Measurements from ENCODE around the gene TAS2R30. TPM values are rescaled to one million over a fixed set of nuclear protein-coding genes. Genes with fewer than 3 reads are reported as not detected.

TAS2R30 gene
- total and polyA plus RNA-seq, 2 donors (not counting 1 experiment from before 2014, with no cell fraction given) = 9.5 TPM; not detected in 1

DNA sequence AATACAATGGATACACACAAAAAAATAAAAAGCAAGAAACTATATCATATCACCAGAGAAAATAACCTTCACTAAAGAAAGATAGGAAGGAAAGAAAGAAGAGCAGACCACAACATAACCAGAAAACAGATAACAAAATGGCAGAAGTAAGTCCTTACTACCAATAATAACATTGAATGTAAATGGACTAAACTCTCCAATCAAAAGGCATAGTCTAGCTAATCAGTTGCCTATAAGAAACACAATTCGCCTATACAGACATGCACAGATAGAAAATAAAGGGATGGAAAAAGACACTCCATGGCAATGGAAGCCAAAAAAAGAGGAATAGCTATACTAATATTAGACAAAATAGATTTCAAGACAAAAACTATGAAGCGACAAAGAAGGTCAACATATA, 8.9 kb upstream of the TAS2R30 start:
- Histone ChIP-seq H3K4me3 (ENCODE audit: control extremely low read depth in 1 of 5, extremely low read depth in 1 of 5, insufficient read depth in 1 of 5, low read depth in 2 of 5, low read length in 4 of 5) (no peak overlapping the region), H2AFZ (ENCODE audit: insufficient read depth, low read depth, low read length, poor library complexity, severe bottlenecking) (no peak overlapping the region), H3K9ac (ENCODE audit: low read length) (no peak overlapping the region), H3K27me3 (replicated peaks in 1 of 4; ENCODE audit: control extremely low read depth in 1 of 4, control insufficient read depth in 3 of 4, insufficient read depth in 4 of 4, low read length in 3 of 4) (no peaks in the 10 kb centered on the region), H3K4me1 (ENCODE audit: control insufficient read depth in 2 of 2, insufficient read depth in 2 of 2, low read length in 2 of 2) (peaks cover 0 to 3% of the 10 kb centered on the region in 2 donors), H3K27ac (ENCODE audit: low read length in 2 of 2) (no peak overlapping the region), H3K36me3 (replicated peaks in 1 of 2; ENCODE audit: control extremely low read depth in 1 of 2, control insufficient read depth in 1 of 2, extremely low read depth in 1 of 2, insufficient read depth in 2 of 2, low read length in 1 of 2) (no peaks in the 10 kb centered on the region), H3K4me2 (replicated peaks; ENCODE audit: low read depth, low read length, poor library complexity, severe bottlenecking) (no peak overlapping the region), H4K20me1 (ENCODE audit: control insufficient read depth, insufficient read depth, low read length, poor library complexity, severe bottlenecking) (peaks cover 10% of the 10 kb centered on the region), H3K9me3 (ENCODE audit: control extremely low read depth in 1 of 3, control insufficient read depth in 2 of 3, insufficient read depth in 1 of 3, low read length in 2 of 3) (peaks cover 0 to 18% (median 17%) of the 10 kb centered on the region in 3 donors), H3K79me2 (ENCODE audit: control insufficient read depth, insufficient read depth, low read length) (peaks cover 53% of the 10 kb centered on the region)
- Mint-ChIP-seq H3K27me3 (no peaks in the 10 kb centered on the region), H3K4me1 (peaks cover 20% of the 10 kb centered on the region), H3K4me3 (no peak overlapping the region), H3K9me3 (ENCODE audit: insufficient read depth) (peaks cover 10% of the 10 kb centered on the region), H3K27ac (no peak overlapping the region)
- no CpG with 5 or more reads among the region's 2 CpGs for WGBS (ENCODE audit: insufficient coverage)
- POLR2A ChIA-PET = no interaction called here
- intact Hi-C loops (cut with micrococcal nuclease) = no loop called here
- CTCF ChIA-PET = no interaction called here
- DNase-seq (no peak), ATAC-seq (ENCODE audit: low read depth) (no peak)
- no peak for TF ChIP-seq EZH2 (IDR thresholded peaks at IDR 0.05; ENCODE audit: borderline replicate concordance, insufficient read depth, low read depth, low read length, poor library complexity, severe bottlenecking)
- TF ChIP-seq, protein P1, sequence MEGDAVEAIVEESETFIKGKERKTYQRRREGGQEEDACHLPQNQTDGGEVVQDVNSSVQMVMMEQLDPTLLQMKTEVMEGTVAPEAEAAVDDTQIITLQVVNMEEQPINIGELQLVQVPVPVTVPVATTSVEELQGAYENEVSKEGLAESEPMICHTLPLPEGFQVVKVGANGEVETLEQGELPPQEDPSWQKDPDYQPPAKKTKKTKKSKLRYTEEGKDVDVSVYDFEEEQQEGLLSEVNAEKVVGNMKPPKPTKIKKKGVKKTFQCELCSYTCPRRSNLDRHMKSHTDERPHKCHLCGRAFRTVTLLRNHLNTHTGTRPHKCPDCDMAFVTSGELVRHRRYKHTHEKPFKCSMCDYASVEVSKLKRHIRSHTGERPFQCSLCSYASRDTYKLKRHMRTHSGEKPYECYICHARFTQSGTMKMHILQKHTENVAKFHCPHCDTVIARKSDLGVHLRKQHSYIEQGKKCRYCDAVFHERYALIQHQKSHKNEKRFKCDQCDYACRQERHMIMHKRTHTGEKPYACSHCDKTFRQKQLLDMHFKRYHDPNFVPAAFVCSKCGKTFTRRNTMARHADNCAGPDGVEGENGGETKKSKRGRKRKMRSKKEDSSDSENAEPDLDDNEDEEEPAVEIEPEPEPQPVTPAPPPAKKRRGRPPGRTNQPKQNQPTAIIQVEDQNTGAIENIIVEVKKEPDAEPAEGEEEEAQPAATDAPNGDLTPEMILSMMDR (IDR thresholded peaks at IDR 0.05) = no peak

GRCh38 chr12:11136075-11136474, 1.6 kb upstream of the TAS2R30 start:
- ChIA-PET POLR2A (no interaction called here), CTCF (no interaction called here)
- H3K4me1 ChIP-seq (ENCODE audit: control insufficient read depth in 2 of 2, insufficient read depth in 2 of 2, low read length in 2 of 2) = no peaks in the 10 kb centered on the region
- no peak overlapping the region for H3K27ac ChIP-seq (ENCODE audit: low read length in 2 of 2)
- DNase-seq (no peak), ATAC-seq (ENCODE audit: low read depth) (no peak)
- H3K4me1 Mint-ChIP-seq = peaks cover 14% of the 10 kb centered on the region
- intact Hi-C loops (cut with micrococcal nuclease) = no loop called here
- H3K9ac ChIP-seq (ENCODE audit: low read length) = no peak overlapping the region
- H3K4me3 ChIP-seq (ENCODE audit: control extremely low read depth in 1 of 5, extremely low read depth in 1 of 5, insufficient read depth in 1 of 5, low read depth in 2 of 5, low read length in 4 of 5) = no peak overlapping the region
- H3K79me2 ChIP-seq (ENCODE audit: control insufficient read depth, insufficient read depth, low read length) = peaks cover 55% of the 10 kb centered on the region
- no peak overlapping the region for H3K4me3 Mint-ChIP-seq
- no peaks in the 10 kb centered on the region for H3K36me3 ChIP-seq (replicated peaks in 1 of 2; ENCODE audit: control extremely low read depth in 1 of 2, control insufficient read depth in 1 of 2, extremely low read depth in 1 of 2, insufficient read depth in 2 of 2, low read length in 1 of 2)
- H3K27me3 ChIP-seq (replicated peaks in 1 of 4; ENCODE audit: control extremely low read depth in 1 of 4, control insufficient read depth in 3 of 4, insufficient read depth in 4 of 4, low read length in 3 of 4) = no peaks in the 10 kb centered on the region
- H3K27me3 Mint-ChIP-seq = no peaks in the 10 kb centered on the region
- H3K27ac Mint-ChIP-seq = no peak overlapping the region
- no peak overlapping the region for H2AFZ ChIP-seq (ENCODE audit: insufficient read depth, low read depth, low read length, poor library complexity, severe bottlenecking)
- no peaks in the 10 kb centered on the region for H3K9me3 Mint-ChIP-seq (ENCODE audit: insufficient read depth)
- H3K4me2 ChIP-seq (replicated peaks; ENCODE audit: low read depth, low read length, poor library complexity, severe bottlenecking) = no peak overlapping the region
- no peak for TF ChIP-seq EZH2 (IDR thresholded peaks at IDR 0.05; ENCODE audit: borderline replicate concordance, insufficient read depth, low read depth, low read length, poor library complexity, severe bottlenecking)
- TF ChIP-seq, protein P1 (IDR thresholded peaks at IDR 0.05) = no peak
- H4K20me1 ChIP-seq (ENCODE audit: control insufficient read depth, insufficient read depth, low read length, poor library complexity, severe bottlenecking) = peaks cover 12% of the 10 kb centered on the region
- WGBS (ENCODE audit: insufficient coverage) = no CpG with 5 or more reads among the region's 2 CpGs
- no peaks in the 10 kb centered on the region for H3K9me3 ChIP-seq (ENCODE audit: control extremely low read depth in 1 of 3, control insufficient read depth in 2 of 3, insufficient read depth in 1 of 3, low read length in 2 of 3)
